Fibroblast of lung (primary cell): ENCODE results near the gene SGSM2.

Experiments
- CTCF ChIP-seq, 2 donors: IDR thresholded peaks in 1 of 2; conservative IDR thresholded peaks in 1 of 2; 1 replicate in 1 of 2; 2 replicates in 1 of 2; pipeline ENCODE4 v1.5.1; 2011 to 2012; ENCODE audit warnings: low read length in 2 of 2, control low read depth in 1 of 2, inconsistent platforms in 1 of 2, low read depth in 1 of 2, mild to moderate bottlenecking in 1 of 2
- EZH2 ChIP-seq: IDR thresholded peaks from 2 replicates; pipeline ENCODE4 v1.5.1; 2012; ENCODE audit warnings: low read length, control low read depth, mild to moderate bottlenecking; ENCODE audit errors: missing control alignments

DNA sequence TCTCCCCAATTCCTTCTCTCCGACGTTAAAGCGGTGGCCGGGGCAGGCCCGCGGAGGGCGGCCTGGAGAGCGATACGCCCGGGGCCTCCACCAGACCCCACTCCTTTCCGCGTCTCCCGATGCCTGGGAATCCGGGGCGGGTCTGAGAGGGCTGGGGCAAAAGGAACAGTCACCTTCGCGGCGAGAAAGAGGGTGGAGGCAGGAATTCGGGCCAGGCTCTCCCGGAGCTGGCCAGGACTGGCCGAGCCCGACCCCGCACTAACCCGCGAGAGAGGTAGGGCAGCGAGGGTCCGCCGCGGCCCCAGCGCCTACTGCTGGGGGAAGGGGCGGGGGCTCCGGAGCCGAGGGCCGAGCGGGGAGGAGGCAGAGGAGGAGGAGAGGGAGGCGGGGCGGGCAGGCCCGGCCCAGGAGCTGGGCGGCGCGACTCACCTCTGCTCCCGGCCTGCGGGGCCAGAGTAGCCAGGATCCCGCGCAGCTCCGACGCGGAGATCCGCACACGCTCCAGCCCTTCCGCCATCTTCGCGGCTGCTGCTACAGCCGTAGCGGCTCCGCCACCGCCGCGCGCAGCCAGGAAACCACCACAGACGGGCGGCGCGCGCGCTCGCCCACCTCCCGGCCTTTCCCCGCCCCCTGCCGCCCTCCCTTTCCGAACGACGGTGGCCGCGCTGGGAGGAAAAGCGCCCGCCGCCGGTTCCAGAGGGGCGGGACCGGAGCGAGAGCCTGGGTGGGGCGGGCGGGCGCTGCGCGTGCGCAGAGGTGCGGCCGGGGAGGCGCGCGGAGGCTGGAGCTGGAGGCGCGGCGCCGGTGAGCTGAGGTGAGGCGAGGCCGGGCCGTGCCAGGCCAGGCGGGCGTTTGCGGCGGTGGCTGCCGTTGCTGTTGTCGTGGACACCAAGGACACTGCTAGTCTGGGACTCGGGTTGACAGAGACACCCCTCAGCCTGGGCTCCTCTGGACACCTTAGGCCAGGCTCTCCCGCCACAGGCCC is 33.8 kb upstream of the SGSM2 start, which contains the start of the genes SMG6 and SRR:
- no peak for TF ChIP-seq CTCF (conservative IDR thresholded peaks at IDR 0.05 in 1 of 2, IDR thresholded peaks at IDR 0.05 in 1 of 2; ENCODE audit: low read depth in 1 of 2, low read length in 2 of 2)
- TF ChIP-seq EZH2, result no peak
